Memory B cell (primary cell): ENCODE measurements around the gene SVBP.

ENCODE experiments used
- ATAC-seq: fragments of 150-1000 bp; cut with Tn5 transposase; 2 replicates; pipeline ENCODE4 v1.10.0; 2021; ENCODE audit warnings: low read depth, mild to moderate bottlenecking, moderate library complexity
- DNase-seq, 2 donors: peaks; one replicate each; pipeline ENCODE4 v3.0.0; 2022; ENCODE audit warnings: low spot score in 2 of 2
- H3K27ac Mint-ChIP-seq: one replicate; pipeline ENCODE4 v1.8.0; 2022; ENCODE audit warnings: mild to moderate bottlenecking, moderate library complexity, mixed read lengths
- H3K27me3 Mint-ChIP-seq: one replicate; pipeline ENCODE4 v1.8.0; 2022; ENCODE audit warnings: mixed read lengths
- H3K36me3 Mint-ChIP-seq: one replicate; pipeline ENCODE4 v1.8.0; 2022; ENCODE audit warnings: mild to moderate bottlenecking, mixed read lengths
- H3K4me1 Mint-ChIP-seq: one replicate; pipeline ENCODE4 v1.8.0; 2022; ENCODE audit warnings: mixed read lengths
- H3K4me3 Mint-ChIP-seq: one replicate; pipeline ENCODE4 v1.8.0; 2022; ENCODE audit warnings: mild to moderate bottlenecking, moderate library complexity, mixed read lengths
- H3K9me3 Mint-ChIP-seq: one replicate; pipeline ENCODE4 v1.8.0; 2022; ENCODE audit warnings: mixed read lengths

The SVBP gene

DNA sequence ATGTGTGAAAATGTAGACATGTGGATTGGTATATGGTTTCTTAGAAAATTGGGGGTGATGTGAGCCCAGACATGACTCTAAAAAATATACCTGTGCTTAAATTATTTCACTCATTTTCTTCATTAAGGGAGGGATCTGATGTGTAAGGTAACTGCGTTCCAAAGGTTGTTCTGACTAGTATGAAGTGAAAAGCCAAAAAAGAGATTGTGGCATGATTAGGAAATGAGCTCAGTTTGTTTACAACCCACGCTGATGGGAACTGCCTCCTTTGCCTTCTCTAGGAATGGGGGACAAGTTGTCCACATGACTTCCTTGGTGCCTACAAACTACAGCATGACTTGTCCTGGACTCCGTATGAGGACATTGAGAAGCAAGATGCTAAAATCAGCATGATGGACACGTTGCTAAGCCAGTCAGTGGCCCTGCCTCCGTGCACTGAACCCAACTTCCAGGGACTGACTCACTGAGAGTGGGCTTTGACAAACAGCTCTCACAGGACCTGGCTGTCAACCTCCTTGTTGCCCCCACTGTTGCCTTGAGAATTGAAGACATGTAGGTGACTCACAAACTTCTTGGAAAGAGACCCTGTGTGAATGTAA is 42.2 kb downstream of the SVBP start:
- Mint-ChIP-seq H3K4me3 (no peak overlapping the region), H3K9me3 (no peaks in the 10 kb centered on the region), H3K27ac (no peak overlapping the region), H3K27me3 (no peaks in the 10 kb centered on the region), H3K4me1 (peaks cover 6% of the 10 kb centered on the region), H3K36me3 (peaks cover 36% of the 10 kb centered on the region)
- no peak for ATAC-seq
- no peak for DNase-seq

DNA sequence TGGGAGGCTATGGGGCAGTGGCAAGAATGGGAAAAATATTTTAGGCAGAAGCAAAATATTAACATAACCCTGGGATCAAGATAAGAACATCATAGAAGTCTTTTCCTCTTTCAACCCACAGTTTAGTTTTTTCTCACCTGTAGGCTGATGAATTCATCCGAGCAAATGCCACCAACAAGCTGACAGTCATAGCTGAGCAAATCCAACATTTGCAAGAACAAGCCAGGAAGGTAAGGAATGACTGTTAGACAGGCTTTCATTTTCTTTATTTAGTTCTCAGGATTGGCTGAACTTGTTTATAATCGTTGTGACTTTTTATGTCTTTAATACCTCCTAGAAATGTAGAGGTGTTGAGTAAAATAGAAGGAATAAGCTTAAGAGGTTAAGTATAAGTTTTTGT is 43.8 kb downstream of the SVBP start:
- Mint-ChIP-seq H3K27ac (no peak overlapping the region), H3K27me3 (no peaks in the 10 kb centered on the region), H3K36me3 (peaks cover 30% of the 10 kb centered on the region), H3K4me3 (no peak overlapping the region), H3K9me3 (no peaks in the 10 kb centered on the region), H3K4me1 (peaks cover 10% of the 10 kb centered on the region)
- no peak for ATAC-seq
- DNase-seq = no peak

DNA sequence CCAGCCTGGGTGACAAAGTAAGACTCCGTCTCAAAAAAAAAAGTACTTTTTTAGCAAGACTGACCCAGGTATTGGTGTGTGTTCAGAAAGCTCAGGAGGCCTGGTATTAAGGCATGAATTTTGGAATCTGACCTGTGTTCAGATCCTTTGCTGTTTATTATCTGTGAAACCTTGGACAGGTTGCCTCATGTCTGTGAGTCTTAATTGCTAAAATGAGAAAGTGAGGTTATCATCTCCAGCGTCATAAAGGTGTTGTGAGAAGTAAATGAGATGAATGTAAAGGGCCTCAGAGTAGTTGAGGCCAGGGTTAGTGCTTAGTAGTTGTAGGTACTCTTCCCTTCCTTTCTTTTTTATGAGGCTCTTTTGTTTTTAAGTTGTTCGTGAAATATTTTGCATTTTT is 47.4 kb downstream of the SVBP start:
- no peak for DNase-seq
- Mint-ChIP-seq H3K4me1 (peaks cover 14% of the 10 kb centered on the region), H3K27ac (no peak overlapping the region), H3K9me3 (no peaks in the 10 kb centered on the region), H3K36me3 (peaks cover 10% of the 10 kb centered on the region), H3K4me3 (no peak overlapping the region), H3K27me3 (no peaks in the 10 kb centered on the region)
- no peak for ATAC-seq

DNA sequence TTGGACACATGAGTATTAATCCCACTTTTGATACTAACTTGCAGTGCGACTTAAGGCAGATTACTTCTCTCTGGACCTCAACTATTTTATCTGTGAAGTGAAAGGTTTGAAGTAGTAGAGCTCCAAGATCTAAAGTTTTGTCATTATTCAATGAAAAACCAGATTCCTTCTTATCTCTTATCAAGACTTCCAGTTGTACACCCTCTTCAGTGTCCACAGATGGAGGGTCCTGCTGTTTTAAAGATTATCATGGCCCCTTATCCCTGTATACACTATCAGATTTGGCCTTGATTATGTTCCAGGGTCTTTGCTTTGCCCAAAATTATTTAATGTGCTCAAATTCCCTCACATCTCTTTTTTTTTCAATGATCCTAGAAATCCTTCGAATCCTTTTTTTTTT is 49.0 kb downstream of the SVBP start:
- ATAC-seq = no peak
- H3K4me3 Mint-ChIP-seq = no peak overlapping the region
- no peak overlapping the region for H3K27ac Mint-ChIP-seq
- DNase-seq = no peak
- H3K9me3 Mint-ChIP-seq = no peaks in the 10 kb centered on the region
- H3K36me3 Mint-ChIP-seq = peaks cover 5% of the 10 kb centered on the region
- H3K4me1 Mint-ChIP-seq = peaks cover 14% of the 10 kb centered on the region
- H3K27me3 Mint-ChIP-seq = no peaks in the 10 kb centered on the region

DNA sequence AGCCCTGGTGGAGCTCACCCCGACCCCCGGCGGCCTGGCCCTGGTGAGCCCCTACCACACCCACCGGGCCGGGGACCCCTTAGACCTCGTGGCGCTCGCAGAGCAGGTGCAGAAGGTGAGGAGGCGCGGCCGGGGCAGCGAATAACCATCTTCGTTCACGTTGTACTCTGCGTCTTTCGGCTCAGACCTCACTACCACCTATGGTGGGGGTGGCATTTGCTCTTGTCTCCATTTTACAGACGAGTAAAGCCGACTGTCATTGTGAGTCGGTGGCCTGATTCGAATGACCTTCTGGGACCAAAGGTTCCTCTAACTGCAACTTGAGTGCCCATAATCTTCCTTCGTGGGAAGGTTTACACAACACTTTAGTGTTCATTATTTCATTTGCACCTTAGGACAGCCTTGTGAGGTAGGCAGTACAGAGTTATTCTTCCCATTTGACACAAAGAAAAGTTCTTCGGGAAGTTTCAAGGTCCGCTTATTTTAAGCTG is 49.6 kb downstream of the SVBP start:
- peaks cover 3% of the 10 kb centered on the region for H3K36me3 Mint-ChIP-seq
- no peaks in the 10 kb centered on the region for H3K27me3 Mint-ChIP-seq
- DNase-seq (no peak), ATAC-seq (peak; percentile 12)
- peaks cover 10% of the 10 kb centered on the region for H3K4me1 Mint-ChIP-seq
- H3K27ac Mint-ChIP-seq = peak overlapping the region; percentile 89
- no peaks in the 10 kb centered on the region for H3K9me3 Mint-ChIP-seq
- H3K4me3 Mint-ChIP-seq = no peak overlapping the region

DNA sequence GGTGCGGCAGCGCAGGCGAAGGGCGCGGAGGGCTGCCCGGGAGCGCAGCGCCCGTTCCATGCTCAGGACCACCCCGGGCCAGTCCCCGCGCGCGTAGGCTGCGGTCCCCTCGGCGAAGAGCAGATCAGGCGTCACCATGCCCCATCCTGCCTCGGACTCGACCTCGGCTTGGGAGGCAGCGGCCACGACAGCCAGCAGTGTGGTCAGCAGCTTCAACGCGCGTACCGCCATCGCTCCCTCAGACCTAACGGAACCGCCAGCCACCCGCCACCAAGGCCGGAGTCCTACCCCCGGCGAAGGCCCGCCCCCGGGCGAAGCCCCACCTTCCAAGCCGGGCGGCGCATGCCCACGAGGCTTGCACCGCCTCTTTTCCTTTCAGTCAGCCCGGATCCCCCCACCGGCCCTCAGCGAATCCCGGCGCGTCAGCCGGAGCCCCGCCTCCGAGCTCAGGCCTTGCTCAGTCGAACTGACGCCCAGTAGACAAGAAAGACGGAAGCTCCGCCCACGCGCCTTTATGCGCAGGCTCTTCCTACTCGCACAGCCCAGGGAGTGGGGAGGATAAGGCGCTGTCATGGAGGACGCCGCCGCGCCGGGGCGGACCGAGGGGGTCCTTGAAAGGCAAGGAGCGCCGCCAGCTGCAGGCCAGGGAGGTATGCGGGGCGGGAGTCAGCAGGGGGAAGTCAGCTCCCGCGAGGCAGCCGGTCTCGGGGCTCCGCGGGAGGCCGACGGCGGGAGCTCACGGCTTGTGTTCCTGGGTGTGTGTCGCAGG is 50.3 kb downstream of the SVBP start, which contains the start of the genes C1orf50 and P3H1:
TSS of gene C1orf50 (plus strand) at position 509 of the 769 bp plus-strand sequence. CDS start at position 572, 63 bp downstream.
TSS of gene P3H1 (minus strand) at position 288 of the 769 bp plus-strand sequence. CDS start at position 231, 57 bp downstream.
- H3K27ac Mint-ChIP-seq = peak within 1 kb of the TSS; percentile 89
- H3K9me3 Mint-ChIP-seq = no peaks in the 10 kb centered on the region

DNA sequence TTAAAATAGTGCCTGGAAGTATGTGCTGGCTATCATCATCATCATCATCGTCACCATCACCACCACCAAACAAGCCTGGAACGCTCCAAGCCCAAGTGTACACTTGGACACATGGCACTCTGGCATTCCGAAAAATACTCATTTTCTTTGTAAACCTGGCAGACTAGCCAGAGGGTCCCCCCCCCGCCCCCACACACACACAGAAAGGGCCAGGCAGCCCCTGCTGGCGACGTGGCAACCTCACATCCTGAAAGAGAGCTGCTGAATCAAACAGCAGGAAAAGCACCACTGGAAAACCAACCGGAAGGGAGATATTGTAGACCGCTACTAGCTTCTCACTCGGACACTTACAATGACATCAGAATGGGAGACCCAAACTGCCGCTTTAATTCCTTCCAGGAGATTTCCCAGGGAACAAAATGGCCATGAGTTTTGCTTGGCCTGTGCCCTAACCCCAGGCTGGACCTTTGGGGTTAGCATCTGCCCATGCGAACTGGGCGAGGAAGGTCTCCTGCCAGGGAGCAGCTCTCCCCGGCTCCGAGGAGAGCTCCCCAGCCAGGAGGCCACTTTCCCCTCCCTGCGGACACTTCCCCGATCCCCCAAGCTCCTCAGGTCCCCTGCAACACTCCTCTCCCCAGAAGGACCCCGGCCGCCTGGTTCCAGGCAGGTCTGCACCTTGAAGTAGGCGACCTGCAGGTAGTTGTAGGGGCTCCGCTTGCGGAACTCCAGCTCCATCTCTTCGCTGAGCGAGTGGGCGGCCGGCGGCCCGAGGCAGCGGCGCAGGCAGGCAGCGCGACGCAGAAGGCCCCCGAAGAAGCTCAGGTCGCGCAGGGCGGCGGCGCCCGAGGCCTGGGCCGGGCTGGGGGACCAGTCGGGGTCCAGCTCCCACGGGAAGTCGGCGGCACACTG is 51.1 kb downstream of the SVBP start:
- Mint-ChIP-seq H3K4me3 (no peak overlapping the region), H3K9me3 (no peaks in the 10 kb centered on the region), H3K36me3 (peaks cover 3% of the 10 kb centered on the region), H3K27me3 (no peaks in the 10 kb centered on the region), H3K27ac (no peak overlapping the region), H3K4me1 (peaks cover 10% of the 10 kb centered on the region)
- peak; percentile 3 for ATAC-seq
- DNase-seq = peak in 1 of 2 donors; percentile 24

More for the DNA sequence above, 50.3 kb downstream of the SVBP start, which contains the start of the genes C1orf50 and P3H1:
- ATAC-seq = peak; percentile 87
- Mint-ChIP-seq H3K4me3 (no peak within 1 kb of the TSS), H3K36me3 (peaks cover 3% of the 10 kb centered on the region), H3K27me3 (no peaks in the 10 kb centered on the region), H3K4me1 (peaks cover 10% of the 10 kb centered on the region)
- peak; percentile 97 to 99 for DNase-seq

DNA sequence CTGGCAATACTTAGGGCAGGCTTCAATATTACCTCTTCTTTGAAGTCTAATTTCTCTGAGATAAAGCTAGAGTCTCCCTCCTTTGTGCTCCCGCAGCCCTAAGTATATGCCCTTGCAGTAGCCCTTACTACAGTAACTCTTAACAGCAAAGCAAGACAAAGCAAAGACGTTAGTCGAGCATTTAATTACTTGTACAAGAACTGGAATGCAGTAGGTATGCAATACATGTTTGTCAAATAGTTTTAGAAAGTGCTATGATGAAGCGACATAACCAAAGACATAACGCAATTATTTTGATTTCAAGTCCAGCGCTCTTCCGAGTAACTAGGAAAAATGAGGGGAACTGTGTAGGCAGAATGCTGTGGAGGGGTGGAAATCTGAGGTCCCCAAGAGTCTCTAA is 51.9 kb downstream of the SVBP start:
- Mint-ChIP-seq H3K27ac (no peak overlapping the region), H3K4me3 (no peak overlapping the region), H3K27me3 (no peaks in the 10 kb centered on the region), H3K9me3 (no peaks in the 10 kb centered on the region), H3K4me1 (peaks cover 8% of the 10 kb centered on the region), H3K36me3 (no peaks in the 10 kb centered on the region)
- no peak for DNase-seq
- no peak for ATAC-seq

DNA sequence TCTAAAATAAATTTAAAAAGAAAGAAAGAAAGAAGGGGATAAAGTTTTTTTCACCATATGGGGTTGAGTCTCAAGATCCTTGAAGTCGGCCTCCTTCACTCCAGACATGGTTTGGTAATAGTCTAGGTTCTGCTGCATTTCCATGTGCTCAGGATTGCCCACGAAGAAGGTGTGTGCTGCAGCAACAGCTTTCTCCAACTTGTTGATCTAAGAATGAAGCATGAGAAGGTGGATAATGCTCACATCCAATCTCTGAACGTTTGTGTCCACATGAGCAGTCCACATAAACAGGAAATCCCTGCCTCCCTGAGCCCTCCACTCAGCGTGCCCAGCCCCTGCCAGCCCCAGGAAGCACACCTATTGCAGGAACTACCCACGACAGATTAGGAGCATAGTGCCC is 54.9 kb downstream of the SVBP start:
- H3K4me1 Mint-ChIP-seq = peaks cover 9% of the 10 kb centered on the region
- no peaks in the 10 kb centered on the region for H3K9me3 Mint-ChIP-seq
- no peak overlapping the region for H3K4me3 Mint-ChIP-seq
- no peak for DNase-seq
- no peaks in the 10 kb centered on the region for H3K27me3 Mint-ChIP-seq
- no peak overlapping the region for H3K27ac Mint-ChIP-seq
- no peak for ATAC-seq
- H3K36me3 Mint-ChIP-seq = peaks cover 6% of the 10 kb centered on the region

DNA sequence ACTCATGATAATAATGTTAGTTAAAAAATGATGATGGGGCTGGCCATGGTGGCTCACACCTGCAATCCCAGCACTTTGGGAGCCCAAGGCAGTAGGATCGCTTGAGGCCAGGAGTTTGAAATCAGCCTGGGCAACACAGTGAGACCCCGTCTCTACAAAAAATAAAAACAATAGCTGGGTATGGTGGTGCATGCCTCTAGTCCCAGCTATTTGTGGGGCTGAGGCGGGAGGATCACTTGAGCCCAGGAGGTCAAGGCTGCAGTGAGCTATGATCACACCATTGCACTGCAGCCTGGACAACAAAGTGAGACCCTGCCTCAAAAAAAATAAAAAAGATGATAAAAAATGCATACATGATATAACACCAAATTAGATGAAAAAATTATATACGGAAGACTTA is 55.6 kb downstream of the SVBP start:
- no peak overlapping the region for H3K4me3 Mint-ChIP-seq

DNA sequence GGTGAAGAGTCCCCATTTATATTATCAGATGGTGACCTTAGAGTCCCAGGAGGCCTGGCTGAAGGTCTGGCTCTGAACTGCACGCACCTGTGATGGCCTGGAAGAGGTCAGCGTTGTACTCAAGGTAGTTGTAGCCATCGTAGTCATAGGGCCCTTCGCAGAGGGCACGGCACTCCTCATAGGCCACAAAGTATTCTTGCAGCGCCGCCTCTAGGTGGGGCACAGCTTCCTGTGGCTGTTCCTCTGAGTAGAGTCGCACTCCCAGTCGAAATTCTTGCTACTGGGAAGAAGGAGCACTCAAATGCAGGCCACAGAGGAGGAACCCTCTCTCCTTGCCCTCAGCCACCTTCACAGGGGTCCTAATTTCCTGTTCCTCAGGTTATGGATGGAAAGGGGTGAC is 58.1 kb downstream of the SVBP start:
- Mint-ChIP-seq H3K4me3 (no peak overlapping the region), H3K36me3 (peaks cover 24% of the 10 kb centered on the region), H3K4me1 (peaks cover 11% of the 10 kb centered on the region), H3K9me3 (no peaks in the 10 kb centered on the region), H3K27me3 (no peaks in the 10 kb centered on the region), H3K27ac (peak overlapping the region; percentile 77)
- ATAC-seq = peak; percentile 27
- DNase-seq = no peak

More for the DNA sequence above, 55.6 kb downstream of the SVBP start:
- DNase-seq (no peak), ATAC-seq (no peak)
- Mint-ChIP-seq H3K4me1 (peaks cover 11% of the 10 kb centered on the region), H3K9me3 (no peaks in the 10 kb centered on the region), H3K36me3 (peaks cover 10% of the 10 kb centered on the region), H3K27ac (no peak overlapping the region), H3K27me3 (no peaks in the 10 kb centered on the region)

DNA sequence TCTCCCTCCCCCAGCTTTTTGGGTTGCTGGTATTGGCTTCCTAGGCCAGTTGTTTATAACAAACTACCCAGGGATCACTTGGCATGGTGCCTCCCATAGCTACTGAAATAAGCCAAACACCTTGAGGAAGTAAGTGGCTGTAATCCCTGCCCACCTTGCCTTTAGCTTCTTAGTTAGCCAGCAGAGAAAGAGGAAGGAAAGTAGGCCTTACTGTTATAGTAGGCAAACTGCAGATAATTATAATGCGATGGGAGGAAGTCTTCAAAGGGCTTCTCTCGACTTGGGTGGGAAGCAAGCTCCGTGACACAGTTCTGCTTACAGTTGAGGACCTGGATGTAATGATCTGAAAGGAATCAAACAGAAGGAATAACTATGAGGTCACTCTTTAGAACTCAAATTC is 58.6 kb downstream of the SVBP start:
- Mint-ChIP-seq H3K27me3 (no peaks in the 10 kb centered on the region), H3K36me3 (peaks cover 28% of the 10 kb centered on the region), H3K4me1 (peaks cover 11% of the 10 kb centered on the region), H3K4me3 (no peak overlapping the region), H3K9me3 (no peaks in the 10 kb centered on the region), H3K27ac (peak overlapping the region; percentile 77)
- no peak for DNase-seq
- peak; percentile 62 for ATAC-seq

DNA sequence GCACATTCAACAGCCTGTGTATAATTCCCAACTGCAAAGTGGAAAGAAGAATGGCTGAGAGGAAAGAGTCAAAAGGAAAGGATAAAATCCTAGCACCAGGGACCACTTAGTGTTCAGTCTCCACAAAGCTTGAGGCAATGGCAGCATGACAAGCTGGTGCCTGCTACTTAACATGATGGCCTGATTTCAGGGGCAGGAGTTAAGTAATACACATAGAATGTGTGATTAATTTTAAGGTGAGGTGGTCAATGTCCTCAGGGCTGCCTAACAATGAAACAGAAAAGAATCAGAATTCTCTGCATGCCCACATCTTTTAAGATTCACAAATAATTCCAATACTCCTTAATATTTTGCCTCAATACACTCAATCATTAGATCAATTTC is 59.3 kb downstream of the SVBP start:
- no peak for DNase-seq
- Mint-ChIP-seq H3K36me3 (peaks cover 30% of the 10 kb centered on the region), H3K4me3 (no peak overlapping the region), H3K27me3 (no peaks in the 10 kb centered on the region), H3K27ac (peak overlapping the region; percentile 28), H3K4me1 (peaks cover 11% of the 10 kb centered on the region), H3K9me3 (no peaks in the 10 kb centered on the region)
- no peak for ATAC-seq
